GM21381 (cell line): Measurements from ENCODE around the gene NGEF.
"Not testable (repeated sequence)": the region's sequence is repeated elsewhere in the genome, so short reads cannot be mapped to it uniquely, and the experiment has no call there.

Source experiments
- ATAC-seq: cut with Tn5 transposase; IDR thresholded peaks from one replicate; pipeline ENCODE4 v1.9.1; 2021; ENCODE audit warnings: mild to moderate bottlenecking, moderate library complexity; ENCODE audit not compliant: unreplicated experiment

The NGEF gene, protein sequence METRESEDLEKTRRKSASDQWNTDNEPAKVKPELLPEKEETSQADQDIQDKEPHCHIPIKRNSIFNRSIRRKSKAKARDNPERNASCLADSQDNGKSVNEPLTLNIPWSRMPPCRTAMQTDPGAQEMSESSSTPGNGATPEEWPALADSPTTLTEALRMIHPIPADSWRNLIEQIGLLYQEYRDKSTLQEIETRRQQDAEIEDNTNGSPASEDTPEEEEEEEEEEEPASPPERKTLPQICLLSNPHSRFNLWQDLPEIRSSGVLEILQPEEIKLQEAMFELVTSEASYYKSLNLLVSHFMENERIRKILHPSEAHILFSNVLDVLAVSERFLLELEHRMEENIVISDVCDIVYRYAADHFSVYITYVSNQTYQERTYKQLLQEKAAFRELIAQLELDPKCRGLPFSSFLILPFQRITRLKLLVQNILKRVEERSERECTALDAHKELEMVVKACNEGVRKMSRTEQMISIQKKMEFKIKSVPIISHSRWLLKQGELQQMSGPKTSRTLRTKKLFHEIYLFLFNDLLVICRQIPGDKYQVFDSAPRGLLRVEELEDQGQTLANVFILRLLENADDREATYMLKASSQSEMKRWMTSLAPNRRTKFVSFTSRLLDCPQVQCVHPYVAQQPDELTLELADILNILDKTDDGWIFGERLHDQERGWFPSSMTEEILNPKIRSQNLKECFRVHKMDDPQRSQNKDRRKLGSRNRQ

DNA sequence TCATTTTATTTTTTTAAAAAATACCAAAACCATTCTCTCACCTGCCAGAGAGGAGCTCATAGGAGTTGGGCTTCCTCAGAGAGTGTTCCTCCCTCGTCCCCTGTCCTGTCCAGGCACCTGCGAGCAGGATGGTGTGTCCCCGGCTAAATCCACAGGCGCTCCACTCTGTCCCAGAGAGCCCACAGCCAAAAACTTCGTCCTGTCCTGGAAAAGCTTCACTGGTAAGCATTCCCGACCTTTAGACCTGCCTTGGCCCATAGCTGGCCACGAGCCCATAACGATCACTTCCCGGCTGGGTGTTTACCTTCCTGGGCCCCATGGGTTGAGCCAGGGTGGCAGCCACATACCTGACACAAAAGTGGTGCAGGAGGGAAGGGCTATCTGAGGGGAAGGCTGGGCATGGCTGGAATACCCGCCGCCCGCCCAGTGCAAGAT lies at the start of gene NGEF:
NGEF (minus strand) TSS at position 230 of the 435 bp plus-strand sequence. CDS start 38,366 bp downstream, outside the sequence.
- no peak for ATAC-seq

DNA sequence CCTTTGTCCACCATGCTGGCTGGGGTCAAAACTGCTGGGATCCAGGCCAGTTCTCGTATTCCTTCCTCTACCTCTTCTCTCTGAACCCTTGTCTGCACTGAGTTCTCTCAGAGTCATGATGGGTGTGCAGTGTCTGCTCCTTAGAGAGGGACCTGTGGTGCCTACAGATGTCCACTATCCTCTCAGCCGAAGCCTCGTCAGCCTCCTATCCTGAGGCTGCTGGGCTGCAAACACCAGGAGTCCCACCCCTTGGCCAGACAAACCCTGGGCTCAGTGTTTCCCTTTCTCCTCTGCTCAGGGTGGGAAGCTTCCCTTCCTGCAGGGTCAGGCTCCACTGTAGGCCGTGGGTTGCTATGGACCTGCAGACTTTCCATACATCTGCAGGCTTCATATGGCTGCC lies 49.4 kb upstream of the NGEF start:
- no peak for ATAC-seq

DNA sequence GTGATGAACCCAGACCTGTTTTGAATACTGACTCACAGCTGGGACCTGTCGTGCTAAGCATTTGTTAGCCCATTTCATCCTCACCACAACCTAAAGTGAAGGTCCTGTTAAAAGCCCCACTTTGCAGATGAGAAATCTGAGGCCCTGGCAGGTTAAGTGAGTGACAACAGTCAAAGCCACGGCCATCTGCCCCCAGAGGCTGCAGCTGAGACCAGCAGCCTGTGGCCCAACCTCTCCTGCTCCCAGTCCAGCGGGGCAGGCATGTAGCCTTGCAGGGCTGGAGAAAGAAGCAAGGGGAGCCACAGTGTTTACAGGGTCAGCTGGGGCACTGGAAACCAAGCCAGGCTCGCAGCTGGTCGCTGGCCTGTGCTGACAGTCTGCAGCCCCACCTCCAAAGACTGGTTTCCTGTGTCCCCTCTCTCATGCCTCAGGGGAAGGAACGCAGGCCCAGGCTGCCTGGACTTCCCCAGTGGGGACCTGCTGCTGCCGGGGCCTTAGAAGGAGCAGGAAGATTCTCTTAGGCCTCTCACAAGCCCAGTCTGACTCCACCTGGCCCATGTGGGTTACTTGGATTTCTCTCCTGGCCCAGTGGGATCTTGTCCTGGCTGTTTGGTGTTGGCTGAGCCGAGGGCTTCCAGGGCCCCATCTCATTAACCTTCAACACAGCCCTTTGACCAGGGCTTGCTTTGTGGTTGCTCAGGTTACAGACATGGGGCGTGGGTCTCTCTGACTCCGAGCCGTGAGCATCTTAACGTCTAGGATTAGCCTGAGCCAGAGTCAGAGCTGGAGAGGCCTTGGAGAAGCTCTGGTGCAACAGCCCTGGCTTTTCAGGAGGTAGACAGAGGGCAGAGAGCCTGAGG lies 48.8 kb upstream of the NGEF start:
- peak; percentile 22 for ATAC-seq

DNA sequence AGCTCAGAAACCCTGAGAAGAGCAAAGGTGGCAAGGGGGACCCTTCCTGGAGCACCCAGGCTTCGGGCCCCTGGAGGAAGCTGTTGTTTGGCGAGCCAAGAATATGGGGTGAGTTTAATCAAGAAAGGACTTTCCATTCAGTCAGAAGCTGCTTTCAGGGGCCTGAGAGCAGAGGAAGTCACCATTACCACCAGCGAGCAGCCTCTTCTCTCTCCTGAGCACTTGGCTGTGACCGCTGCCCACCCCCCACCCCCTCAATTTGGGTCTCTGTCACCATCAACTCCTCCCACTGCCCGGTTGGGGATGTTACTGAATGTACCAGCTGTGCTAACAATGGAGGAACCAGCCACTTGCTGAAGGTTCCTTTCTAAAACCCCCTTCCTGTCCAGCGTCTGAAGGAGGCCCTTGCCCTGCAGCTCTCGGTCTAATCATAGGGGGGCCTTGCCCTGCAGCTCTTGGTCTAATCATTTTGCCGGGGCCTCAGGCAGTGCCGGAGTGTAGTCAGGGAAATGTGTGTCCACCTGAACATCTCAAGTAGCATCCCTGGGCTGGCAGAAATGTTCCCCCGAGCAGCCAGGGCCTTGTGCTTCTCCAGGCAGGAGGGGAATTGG lies 48.0 kb upstream of the NGEF start:
- peak; percentile 17 for ATAC-seq

GRCh38 chr2:233060501-233060979 lies 47.5 kb upstream of the NGEF start:
- no peak for ATAC-seq

GRCh38 chr2:233059797-233060500 lies 46.9 kb upstream of the NGEF start, which contains the start of gene INPP5D:
Gene INPP5D, plus strand, starts transcription at chr2:233060342. Its CDS starts 137 bp downstream, at chr2:233060479.
- peak; percentile 54 for ATAC-seq

DNA sequence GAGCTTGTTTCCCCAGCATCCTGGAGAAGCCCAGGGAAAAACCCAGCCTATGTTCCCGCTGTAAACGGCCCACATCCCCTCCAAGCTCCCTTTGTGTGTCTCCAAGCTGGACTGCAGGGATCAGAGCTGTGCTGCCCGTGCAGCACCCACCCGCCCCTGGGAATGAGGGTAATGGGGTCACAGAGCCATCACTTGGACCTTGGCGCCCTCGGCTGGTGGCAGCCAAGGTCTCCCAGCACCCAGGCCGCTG lies 46.4 kb upstream of the NGEF start:
- no peak for ATAC-seq

- no peak for ATAC-seq
Observed at GRCh38 chr2:233058717-233059546, 45.9 kb upstream of the NGEF start.

GRCh38 chr2:233056961-233057605 lies 44.0 kb upstream of the NGEF start:
- ATAC-seq, result no peak

DNA sequence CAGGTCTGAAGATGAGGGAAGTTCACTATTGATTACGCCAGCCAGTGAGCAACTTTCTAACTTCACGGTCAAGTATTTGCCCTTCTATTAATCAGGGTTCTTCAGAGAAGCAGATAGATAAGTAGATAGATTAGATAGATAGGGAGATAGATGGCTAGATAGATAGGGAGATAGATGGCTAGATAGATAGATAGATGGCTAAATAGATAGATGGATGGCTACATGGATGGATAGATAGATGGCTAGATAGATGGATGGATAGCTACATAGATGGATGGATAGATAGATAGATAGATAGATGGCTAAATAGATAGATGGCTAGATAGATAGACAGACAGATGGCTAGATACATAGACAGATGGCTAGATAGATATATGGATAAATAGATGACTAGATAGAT lies 42.3 kb upstream of the NGEF start:
- no peak for ATAC-seq

- no peak for ATAC-seq
Observed at GRCh38 chr2:233053928-233054784, 41.1 kb upstream of the NGEF start.

- not testable (repeated sequence) for ATAC-seq
Observed at GRCh38 chr2:233052517-233052916, 39.5 kb upstream of the NGEF start.

DNA sequence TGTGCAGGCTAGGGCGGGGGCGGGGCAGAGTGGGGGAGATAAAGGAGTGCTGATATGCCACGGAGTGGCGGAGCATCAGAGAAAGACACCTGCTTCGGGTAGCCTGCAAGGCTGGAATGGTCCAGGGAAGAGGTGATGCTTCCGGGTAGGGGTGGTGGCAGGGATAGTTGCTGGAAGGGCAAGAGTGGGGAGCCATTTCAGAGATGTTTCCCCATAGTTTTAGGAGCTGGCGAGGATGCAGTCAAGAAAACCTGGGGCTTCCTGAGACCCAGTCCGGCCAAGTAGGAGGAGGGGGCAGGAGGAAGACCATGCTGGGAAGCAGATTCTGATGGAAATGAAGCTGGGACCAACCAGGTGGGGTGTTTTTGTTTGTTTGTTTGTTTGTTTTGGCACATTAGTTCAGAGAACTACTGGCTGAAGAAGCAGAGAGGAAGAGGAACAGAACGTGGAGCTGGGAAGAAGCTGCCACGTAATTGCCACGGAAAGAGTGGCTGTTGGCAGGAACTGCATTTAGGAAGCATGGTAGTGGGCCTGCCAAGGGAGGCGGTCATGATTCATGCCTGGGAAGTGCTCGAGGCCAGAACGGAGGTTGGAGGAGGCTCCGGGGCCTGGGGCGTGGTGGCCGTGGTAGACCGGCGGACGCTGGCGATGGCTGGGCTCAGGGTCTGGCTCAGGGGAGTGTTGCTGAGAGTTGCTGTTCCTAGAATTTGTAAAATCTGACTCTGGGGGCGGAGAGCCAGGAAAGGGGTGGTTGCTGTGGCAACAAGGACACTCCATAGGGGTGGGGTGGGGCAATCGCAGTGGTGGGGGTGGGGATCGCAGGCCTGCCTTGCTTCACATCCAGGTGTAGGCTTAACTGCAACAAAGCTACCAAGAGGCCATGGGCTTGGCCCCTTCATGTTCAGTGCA lies 38.4 kb upstream of the NGEF start:
- ATAC-seq, result no peak

GRCh38 chr2:233049194-233049761 lies 36.2 kb upstream of the NGEF start:
- no peak for ATAC-seq

- ATAC-seq, result no peak
Observed at GRCh38 chr2:233048569-233049193, 35.6 kb upstream of the NGEF start.

DNA sequence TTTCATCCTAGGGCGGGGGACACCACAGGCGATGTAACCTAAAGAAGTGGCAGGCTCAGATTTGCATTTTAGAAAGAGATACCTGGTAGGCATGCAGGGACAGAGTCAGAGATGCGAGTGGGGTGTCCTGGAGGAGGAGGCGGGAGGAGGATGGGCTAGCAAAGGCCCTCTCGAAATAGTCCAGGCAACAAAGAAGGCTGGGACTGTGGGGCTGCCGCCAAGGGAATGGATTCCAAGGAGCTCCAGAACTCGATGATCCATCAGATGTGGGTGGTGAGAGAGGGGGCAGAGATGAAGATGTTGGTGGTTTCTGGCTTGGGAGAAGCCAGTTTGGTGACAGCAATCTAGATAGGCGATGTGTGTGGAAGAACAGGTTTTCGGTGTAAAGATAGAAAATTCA lies 34.6 kb upstream of the NGEF start:
- ATAC-seq, result no peak
